ENCODE data around the gene OSBPL8. TPM values are rescaled to one million over a fixed set of nuclear protein-coding genes. Genes with fewer than 3 reads are reported as not detected.

OSBPL8 gene
- total RNA-seq, 4 donors from 2014 or later = 39.0 to 69.3 (median 49.0) TPM

DNA sequence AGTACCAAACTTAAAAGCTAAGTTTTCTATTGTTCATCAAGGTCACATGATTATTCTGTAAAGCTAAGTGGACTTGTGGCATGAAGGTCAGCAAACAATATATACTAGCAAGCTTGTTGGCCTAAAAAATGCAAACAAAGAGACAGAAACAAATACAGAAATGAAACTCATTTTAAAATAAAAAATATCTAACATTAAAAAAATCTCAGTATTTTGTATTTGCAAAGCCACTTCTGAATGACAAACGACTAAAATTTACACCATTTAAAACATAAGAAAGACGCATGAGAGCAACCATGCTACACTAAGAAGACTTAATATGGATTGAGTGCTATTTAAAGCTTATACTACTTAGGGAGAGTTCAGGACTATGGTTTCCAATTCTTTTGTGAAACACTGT is 138.5 kb downstream of the OSBPL8 start:
- no peaks in the 10 kb centered on the region for H3K27me3 ChIP-seq
- no peaks in the 10 kb centered on the region for H3K4me1 ChIP-seq
- H3K9me3 ChIP-seq = peaks cover 0 to 11% (median 0%) of the 10 kb centered on the region in 4 donors
- no peak for TF ChIP-seq POLR2A (IDR thresholded peaks at IDR 0.05)
- TF ChIP-seq, protein P1, sequence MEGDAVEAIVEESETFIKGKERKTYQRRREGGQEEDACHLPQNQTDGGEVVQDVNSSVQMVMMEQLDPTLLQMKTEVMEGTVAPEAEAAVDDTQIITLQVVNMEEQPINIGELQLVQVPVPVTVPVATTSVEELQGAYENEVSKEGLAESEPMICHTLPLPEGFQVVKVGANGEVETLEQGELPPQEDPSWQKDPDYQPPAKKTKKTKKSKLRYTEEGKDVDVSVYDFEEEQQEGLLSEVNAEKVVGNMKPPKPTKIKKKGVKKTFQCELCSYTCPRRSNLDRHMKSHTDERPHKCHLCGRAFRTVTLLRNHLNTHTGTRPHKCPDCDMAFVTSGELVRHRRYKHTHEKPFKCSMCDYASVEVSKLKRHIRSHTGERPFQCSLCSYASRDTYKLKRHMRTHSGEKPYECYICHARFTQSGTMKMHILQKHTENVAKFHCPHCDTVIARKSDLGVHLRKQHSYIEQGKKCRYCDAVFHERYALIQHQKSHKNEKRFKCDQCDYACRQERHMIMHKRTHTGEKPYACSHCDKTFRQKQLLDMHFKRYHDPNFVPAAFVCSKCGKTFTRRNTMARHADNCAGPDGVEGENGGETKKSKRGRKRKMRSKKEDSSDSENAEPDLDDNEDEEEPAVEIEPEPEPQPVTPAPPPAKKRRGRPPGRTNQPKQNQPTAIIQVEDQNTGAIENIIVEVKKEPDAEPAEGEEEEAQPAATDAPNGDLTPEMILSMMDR (IDR thresholded peaks at IDR 0.05) = no peak
- no peak overlapping the region for H3K27ac ChIP-seq
- no peak for DNase-seq
- H3K4me3 ChIP-seq = no peak overlapping the region
- no peaks in the 10 kb centered on the region for H3K36me3 ChIP-seq

DNA sequence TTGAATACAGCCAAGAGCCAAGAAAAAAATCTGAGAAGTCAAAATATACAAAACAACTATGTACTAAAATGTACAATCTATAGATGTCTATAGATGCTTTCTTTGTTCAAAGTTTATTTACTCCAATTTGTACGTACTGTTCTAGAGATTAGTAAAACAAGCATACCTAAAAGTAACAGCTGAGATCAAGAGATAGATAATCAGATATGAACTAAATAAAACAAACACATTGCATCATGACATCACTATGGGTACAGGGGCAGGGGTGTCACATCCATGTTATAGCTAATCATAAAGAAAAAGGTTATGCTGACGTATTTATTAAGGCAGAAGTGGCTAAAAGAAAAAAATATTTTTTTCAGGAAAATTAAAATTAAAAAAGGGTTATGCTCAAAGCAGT is 139.3 kb downstream of the OSBPL8 start:
- no peaks in the 10 kb centered on the region for H3K4me1 ChIP-seq
- no peaks in the 10 kb centered on the region for H3K36me3 ChIP-seq
- DNase-seq = no peak
- H3K27ac ChIP-seq = no peak overlapping the region
- H3K27me3 ChIP-seq = no peaks in the 10 kb centered on the region
- peaks cover 0 to 5% (median 0%) of the 10 kb centered on the region in 4 donors for H3K9me3 ChIP-seq
- no peak for TF ChIP-seq POLR2A (IDR thresholded peaks at IDR 0.05)
- TF ChIP-seq, protein P1 (IDR thresholded peaks at IDR 0.05) = no peak
- H3K4me3 ChIP-seq = no peak overlapping the region

DNA sequence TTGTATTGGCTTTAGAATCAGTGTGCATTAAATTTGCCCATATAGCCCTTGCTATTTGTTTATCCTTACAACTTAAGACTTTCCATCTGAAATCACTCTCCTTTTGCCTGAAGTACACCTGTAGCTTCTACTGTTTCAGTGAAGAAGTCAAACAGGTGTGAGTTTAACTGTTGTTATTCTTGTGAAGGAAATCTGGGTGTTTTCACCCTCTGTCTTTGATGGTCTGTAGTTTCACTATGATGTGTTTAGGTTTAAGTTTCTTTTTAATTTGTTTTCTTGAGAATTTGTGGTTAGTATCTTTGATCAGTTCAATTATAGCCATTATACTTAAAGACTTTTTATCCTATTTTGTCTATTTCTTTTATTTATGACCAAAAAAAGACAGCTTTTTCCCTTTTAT is 142.5 kb downstream of the OSBPL8 start:
- Histone ChIP-seq H3K27ac (no peak overlapping the region), H3K4me3 (no peak overlapping the region), H3K9me3 (no peaks in the 10 kb centered on the region), H3K36me3 (no peaks in the 10 kb centered on the region), H3K4me1 (no peaks in the 10 kb centered on the region), H3K27me3 (no peaks in the 10 kb centered on the region)
- no peak for DNase-seq
- TF ChIP-seq, protein P1 (IDR thresholded peaks at IDR 0.05) = no peak
- TF ChIP-seq POLR2A (IDR thresholded peaks at IDR 0.05) = no peak

DNA sequence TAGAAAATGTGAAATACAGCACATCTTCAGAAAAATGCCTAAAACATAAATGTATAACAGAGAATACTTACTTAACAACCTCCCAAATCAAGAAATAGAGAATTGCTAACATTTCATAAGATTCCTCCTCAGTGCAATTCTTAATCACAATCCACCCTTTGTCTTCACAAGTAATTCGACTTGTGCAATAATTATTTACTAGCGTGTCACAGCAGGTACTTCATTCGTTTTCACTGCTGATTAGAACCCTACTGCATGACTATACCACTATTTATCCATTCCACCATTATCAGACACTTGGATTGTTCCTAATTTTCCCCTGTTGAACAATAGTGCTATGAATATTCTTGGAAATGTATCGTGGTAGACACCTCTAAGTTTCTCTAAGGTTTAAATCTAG is 146.4 kb downstream of the OSBPL8 start:
- Histone ChIP-seq H3K4me1 (no peaks in the 10 kb centered on the region), H3K4me3 (no peak overlapping the region), H3K27ac (no peak overlapping the region), H3K9me3 (no peaks in the 10 kb centered on the region), H3K36me3 (no peaks in the 10 kb centered on the region), H3K27me3 (no peaks in the 10 kb centered on the region)
- DNase-seq = no peak
- TF ChIP-seq POLR2A (IDR thresholded peaks at IDR 0.05) = no peak
- TF ChIP-seq, protein P1 (IDR thresholded peaks at IDR 0.05) = no peak

DNA sequence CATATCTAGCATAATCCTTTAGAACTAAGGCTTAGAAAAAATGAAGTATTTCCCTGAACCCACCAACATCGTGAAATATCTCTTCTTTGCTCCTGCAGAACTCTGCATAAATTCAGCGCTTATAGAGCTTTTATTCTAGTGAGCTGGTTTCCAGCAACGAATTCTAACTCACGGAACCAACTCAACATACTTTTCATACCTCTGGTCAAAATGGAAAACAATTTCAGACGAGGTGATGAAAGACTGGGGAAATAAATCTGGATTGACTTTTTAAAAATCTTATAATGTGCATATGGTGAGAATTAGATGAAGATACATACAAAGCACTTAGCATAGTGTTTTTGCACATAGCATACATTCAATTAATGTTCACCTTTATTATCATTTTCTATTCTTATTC is 148.8 kb downstream of the OSBPL8 start:
- Histone ChIP-seq H3K9me3 (no peaks in the 10 kb centered on the region), H3K4me1 (no peaks in the 10 kb centered on the region), H3K27me3 (no peaks in the 10 kb centered on the region), H3K27ac (no peak overlapping the region), H3K4me3 (no peak overlapping the region), H3K36me3 (no peaks in the 10 kb centered on the region)
- no peak for TF ChIP-seq POLR2A (IDR thresholded peaks at IDR 0.05)
- TF ChIP-seq, protein P1 (IDR thresholded peaks at IDR 0.05) = no peak
- DNase-seq = no peak

DNA sequence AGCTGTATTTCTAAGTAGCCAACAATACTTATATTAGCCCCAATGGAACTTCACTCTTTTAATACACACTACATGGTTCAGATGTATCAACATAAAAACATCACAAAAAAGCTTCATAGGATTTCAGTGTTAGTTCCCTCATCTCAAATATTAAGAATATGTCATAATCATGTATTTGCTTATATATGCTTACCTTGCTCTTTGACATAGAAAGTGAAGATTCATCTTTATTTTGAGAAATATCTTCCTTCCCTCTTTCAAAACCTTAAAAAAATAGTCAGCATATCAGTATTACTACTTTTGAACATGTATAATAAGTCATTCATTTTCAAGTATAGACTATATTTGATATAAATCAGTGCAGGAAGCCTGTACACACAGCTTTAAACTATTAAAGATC is 149.2 kb downstream of the OSBPL8 start:
- TF ChIP-seq POLR2A (IDR thresholded peaks at IDR 0.05) = no peak
- TF ChIP-seq, protein P1 (IDR thresholded peaks at IDR 0.05) = no peak
- no peak for DNase-seq
- Histone ChIP-seq H3K4me1 (no peaks in the 10 kb centered on the region), H3K9me3 (no peaks in the 10 kb centered on the region), H3K4me3 (no peak overlapping the region), H3K36me3 (no peaks in the 10 kb centered on the region), H3K27ac (no peak overlapping the region), H3K27me3 (no peaks in the 10 kb centered on the region)

Measured in Peyer's patch (tissue), 4 donors.